HEK293T (cell line): ENCODE data around the gene CDC42EP3.

Source experiments
- BHLHE40 ChIP-seq: fragments of 450-650 bp; IDR thresholded peaks from 2 replicates; pipeline ENCODE4 v1.6.1; 2016; ENCODE audit warnings: mild to moderate bottlenecking, moderate library complexity, borderline replicate concordance
- CTBP1 ChIP-seq: fragments of 450-650 bp; IDR thresholded peaks from 2 replicates; pipeline ENCODE4 v1.6.1; 2016; ENCODE audit warnings: borderline replicate concordance
- FOXA1 ChIP-seq: fragments of 450-650 bp; IDR thresholded peaks from 2 replicates; pipeline ENCODE4 v1.6.1; 2016; ENCODE audit warnings: mild to moderate bottlenecking
- FOXK2 ChIP-seq: fragments of 450-650 bp; IDR thresholded peaks from 2 replicates; pipeline ENCODE4 v1.6.1; 2016; ENCODE audit warnings: mild to moderate bottlenecking
- FOXM1 ChIP-seq: fragments of 450-650 bp; IDR thresholded peaks from 2 replicates; pipeline ENCODE4 v1.6.1; 2017; ENCODE audit warnings: mild to moderate bottlenecking, borderline replicate concordance
- HDGF ChIP-seq: fragments of 450-650 bp; IDR thresholded peaks from 2 replicates; pipeline ENCODE4 v1.6.1; 2017; ENCODE audit warnings: antibody characterized with exemption, borderline replicate concordance
- L3MBTL2 ChIP-seq: fragments of 450-650 bp; conservative IDR thresholded peaks from 2 replicates; pipeline ENCODE4 v1.6.1; 2016; ENCODE audit warnings: mild to moderate bottlenecking
- SP1 ChIP-seq: fragments of 450-650 bp; IDR thresholded peaks from 2 replicates; pipeline ENCODE4 v1.6.1; 2017
- SUZ12 ChIP-seq: fragments of 450-650 bp; IDR thresholded peaks from 2 replicates; pipeline ENCODE4 v1.6.1; 2016; ENCODE audit warnings: mild to moderate bottlenecking
- TARDBP ChIP-seq: fragments of 450-650 bp; IDR thresholded peaks from 2 replicates; pipeline ENCODE4 v1.6.1; 2016
- ZNF384 ChIP-seq: fragments of 450-650 bp; IDR thresholded peaks from 2 replicates; pipeline ENCODE4 v1.6.1; 2016

DNA sequence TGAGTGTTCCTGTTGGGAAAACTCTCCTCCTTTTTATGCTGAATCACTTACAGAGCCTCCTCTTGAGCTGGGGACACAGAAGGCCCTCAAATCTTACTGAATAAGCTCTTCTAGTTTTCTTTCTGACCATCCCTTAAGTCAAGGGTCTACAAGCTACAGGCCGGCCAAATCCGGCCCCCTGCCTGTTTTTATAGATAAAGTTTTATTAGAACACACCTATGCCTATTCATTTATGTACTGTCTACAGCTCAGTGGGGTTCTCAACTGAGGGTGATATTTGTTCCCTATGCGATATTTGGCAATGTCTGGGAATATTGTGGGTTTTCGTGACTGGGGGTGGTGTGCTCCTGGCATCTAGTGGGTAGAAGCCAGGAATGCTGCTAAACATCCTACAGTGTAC, 14.0 kb downstream of the CDC42EP3 start:
- TF ChIP-seq FOXK2, result no peak
- TF ChIP-seq SP1, result no peak
- TF ChIP-seq L3MBTL2, result no peak
- no peak for TF ChIP-seq SUZ12
- TF ChIP-seq FOXA1, result no peak
- TF ChIP-seq FOXM1, result no peak
- no peak for TF ChIP-seq CTBP1
- no peak for TF ChIP-seq BHLHE40
- TF ChIP-seq ZNF384, result no peak
- TF ChIP-seq TARDBP, result no peak
- no peak for TF ChIP-seq HDGF
